ENCODE data around the gene SLC12A2.

The SLC12A2 gene

DNA sequence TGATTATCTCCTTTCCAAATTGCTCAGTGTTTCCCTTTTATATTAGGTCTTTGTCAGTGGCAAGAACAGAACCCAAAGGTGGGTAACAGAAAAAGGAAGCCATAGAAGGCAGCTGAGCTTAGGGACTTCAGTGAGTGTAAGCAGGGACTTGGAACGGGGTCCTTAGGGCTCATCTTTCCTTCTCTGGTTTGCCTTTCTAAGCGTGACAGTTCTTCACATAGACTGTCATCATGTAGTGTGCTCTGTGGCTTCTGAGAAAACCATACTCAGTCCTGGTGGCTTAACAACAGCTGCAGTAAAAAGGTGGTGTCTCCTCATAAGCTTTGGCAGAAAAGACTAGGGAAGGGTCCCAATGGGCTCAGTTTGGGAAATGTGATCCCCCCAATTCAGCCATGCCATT lies 108.8 kb downstream of the SLC12A2 start:
- no peak for DNase-seq

DNA sequence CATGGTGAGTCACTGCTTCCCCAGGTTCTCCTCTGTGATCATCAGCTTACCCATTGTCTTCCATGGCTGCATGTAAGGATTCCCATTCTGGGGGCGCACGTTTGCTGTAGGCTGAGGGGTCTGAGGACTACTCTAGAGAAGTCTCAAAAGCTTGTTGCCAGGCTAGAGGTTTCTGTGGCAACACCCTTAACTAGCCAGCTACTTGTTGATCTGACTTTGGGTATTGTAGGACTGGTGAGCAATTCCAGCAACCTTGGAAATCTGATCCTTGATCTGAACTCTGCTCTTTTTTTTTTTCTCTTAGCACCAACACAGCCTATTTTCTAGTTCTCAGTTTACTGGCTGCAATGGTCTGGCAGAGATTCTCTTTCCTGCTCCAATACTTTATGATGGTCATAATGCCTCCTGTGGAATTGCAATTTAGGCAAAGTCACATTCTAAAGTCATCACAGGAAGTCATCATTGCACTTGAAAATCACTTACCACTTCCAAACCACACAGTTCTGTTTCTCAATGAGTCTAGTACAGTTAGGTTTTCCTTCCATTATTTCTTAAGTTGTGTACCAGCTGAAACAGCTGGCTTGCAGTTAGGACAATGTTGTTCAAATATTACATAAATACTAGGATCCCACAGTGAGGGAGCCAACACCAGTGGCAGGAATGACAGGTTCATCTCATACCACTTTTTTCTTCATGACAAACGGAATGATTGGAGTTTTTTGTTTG lies 110.3 kb downstream of the SLC12A2 start:
- DNase-seq, result no peak

DNA sequence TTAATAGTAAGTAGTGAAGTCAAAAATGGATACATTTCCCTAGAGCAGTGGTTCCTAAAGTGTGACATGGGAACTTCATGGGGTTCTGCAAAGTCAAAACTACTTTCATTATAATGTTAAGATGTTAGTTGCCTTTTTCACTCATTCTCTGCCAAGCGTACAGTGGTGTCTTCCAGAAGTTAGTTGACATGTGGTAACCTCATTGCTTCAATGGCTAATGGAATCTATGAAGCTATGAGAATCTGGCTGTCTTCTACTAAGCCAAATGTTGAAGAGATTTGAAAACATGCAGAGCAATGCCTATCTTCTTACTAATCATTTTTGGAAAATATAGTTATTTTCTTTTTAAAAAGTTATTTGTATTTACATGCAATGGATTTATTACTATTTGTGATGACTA lies 111.8 kb downstream of the SLC12A2 start:
- DNase-seq, result no peak

GRCh38 chr5:128196080-128196479 lies 112.5 kb downstream of the SLC12A2 start:
- DNase-seq, result no peak

DNA sequence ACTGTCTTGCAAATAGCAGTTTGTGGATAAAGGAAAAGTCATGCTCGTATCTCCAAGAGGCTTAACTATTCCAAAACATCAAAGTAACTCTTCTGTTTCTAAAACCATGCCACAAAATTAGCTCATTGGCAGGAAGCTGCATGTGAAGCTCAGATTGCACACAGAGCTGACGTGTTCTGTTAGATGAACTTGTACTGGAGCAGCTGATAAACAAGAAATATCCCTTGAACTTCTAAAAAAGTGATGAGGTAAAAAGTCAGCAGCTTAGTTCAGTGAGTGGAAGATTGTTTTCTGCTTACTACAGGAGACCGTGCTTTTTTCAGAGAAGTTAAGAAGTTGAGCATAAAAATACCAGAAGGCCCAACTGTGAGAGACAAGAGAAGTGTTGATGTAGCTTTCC lies 113.2 kb downstream of the SLC12A2 start:
- no peak for DNase-seq

GRCh38 chr5:128197896-128198522 lies 114.4 kb downstream of the SLC12A2 start:
- no peak for DNase-seq

DNA sequence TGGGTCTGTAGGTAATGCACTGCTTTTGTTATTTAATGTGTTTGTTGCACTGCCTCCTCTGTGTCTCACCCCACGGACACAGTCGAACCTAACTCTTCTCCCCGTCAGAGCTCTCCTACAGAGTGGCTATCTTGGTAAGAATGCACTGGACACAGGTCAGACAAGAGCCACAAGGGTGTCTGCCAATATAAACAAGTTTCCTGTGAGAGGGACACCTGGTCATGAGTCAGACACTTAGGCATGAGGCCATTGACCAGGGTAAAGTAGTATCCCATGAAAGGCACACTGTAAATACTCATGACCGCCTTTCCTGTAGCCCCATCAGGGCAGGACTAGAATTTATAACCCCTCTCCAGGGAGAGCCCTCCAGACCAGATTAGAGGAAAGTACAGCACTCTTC lies 115.5 kb downstream of the SLC12A2 start:
- no peak for DNase-seq

- DNase-seq, result no peak
Measured at GRCh38 chr5:128199611-128200010, 116.0 kb downstream of the SLC12A2 start.

DNA sequence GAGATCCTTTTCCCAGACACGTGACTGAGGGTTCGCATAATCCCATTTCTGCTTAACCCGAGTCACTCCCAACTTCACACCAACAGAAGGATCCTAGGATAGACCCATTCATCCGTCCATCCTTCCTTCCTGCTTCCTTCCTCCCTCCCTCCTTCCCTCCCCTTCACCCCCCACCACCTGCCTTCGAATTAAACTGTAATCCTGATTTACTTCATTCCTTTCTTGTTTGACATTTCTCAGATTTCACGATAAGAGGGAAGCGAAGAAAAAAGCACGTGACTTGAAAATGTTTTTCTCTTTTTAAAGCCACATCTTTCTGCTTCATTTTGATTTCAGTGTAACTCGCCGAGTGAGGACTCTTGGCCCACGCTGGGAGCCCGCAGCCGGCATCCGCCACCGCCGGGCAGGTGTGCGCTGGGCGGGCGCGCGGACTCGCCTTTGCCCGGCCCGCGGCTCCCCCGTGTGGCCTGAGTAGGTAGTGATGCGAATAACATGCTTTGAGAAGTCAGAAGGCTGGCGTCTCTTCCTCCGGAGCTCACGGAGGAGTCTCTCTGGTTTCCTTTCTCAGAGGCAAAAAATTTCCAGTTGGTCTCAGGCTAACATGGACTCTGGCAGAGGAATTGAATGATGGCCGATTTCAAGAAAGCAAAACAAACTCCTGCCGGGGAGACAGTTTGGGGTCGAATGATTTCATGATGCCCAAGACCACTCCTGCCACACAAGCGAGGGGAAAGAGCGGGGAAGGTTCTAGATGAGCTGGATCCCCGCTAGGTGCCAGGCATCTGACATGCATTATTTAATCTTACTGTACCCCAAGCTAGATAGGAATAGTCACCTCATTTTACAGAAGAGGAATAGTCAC lies 117.7 kb downstream of the SLC12A2 start:
- DNase-seq, result peak; percentile 73

DNA sequence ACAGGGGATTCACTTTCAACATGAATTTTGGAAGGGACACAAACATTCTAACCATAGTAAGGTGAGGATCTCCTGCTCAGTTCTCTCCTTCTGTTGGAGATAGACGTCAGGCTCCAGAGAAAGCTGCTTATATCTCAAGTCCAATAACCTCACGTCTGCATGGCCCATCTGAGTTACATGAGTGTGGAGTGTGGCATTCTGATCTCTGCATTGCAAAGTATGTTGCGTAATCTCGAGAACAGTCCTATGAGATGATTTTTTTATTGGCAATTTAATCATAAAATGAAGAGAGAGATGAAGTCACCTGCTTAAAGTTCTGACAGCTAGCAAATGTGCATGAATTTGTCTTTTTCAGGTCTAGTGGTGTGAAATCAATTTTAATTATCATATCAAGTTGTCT lies 118.8 kb downstream of the SLC12A2 start:
- no peak for DNase-seq

DNA sequence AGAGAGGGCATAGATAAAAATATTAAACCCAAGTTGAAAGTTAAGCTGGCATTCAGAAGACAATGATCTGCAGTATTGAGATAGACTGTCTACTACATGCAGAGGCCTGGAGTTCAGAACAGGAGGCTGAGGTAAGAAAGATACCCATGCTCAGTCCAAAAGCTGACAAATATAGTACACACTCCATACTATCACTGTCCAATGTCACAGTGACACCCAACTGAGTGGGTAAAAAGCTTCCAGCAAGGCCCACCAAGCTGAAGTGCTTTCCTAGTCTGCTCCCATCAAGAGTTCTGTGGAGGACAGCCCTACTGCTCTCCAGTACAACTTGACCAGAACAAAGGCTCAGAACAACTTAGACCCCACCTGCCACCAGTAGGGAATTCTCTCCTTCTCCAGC lies 124.9 kb downstream of the SLC12A2 start:
- DNase-seq, result no peak

DNA sequence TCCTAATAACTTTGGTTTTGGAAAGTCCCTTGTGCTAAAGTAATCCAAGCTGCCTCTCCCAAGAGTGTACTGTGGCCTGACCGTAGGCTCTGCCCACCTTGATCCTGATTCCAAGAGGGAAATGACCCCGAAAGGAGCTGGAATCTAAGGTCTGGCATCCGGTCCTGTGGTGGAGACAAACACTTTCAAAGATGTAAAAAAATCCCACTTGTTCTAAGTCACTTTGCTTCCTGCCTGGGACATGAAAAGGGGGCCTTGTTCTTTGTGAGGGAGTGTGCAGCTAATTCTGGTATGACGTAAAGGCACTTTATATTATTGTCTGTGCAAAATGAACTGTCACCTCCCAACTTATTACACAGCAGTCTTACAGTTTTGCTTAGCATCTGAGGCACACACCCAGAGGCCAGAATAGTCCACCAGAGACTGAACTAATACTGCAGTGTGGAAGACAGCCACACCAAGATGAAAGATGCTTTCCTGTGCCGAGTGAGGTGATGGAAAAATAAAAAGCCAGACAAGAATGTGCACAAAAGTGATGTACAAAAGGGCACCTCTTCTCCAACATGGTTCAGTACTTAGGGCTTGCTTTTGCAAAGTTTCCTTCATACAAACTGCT lies 128.7 kb downstream of the SLC12A2 start:
- no peak for DNase-seq

- no peak for DNase-seq
Measured at GRCh38 chr5:128213340-128213739, 129.8 kb downstream of the SLC12A2 start.

- DNase-seq, result no peak
Measured at GRCh38 chr5:128213833-128214232, 130.3 kb downstream of the SLC12A2 start.

DNA sequence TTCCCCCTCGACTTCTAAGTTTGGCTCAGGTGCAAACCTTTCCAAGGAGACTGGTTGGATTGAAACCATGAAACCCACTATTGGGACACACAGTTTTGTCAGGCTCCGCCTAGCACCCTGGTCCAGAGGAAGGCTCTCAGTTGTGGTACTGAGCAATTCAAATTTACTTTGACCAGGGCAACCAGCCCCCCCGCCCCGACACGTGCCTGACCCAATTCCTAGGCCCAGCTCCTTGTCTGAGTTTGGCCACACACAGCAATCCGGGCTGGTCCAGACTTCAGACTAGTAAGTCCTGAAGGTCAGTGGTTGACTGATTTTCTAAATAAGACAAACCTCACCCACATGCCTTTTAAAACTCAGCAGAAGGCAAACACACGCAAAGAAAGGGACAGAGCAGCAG lies 132.7 kb downstream of the SLC12A2 start:
- DNase-seq, result no peak

GRCh38 chr5:128216860-128217531 lies 133.4 kb downstream of the SLC12A2 start:
- no peak for DNase-seq

DNA sequence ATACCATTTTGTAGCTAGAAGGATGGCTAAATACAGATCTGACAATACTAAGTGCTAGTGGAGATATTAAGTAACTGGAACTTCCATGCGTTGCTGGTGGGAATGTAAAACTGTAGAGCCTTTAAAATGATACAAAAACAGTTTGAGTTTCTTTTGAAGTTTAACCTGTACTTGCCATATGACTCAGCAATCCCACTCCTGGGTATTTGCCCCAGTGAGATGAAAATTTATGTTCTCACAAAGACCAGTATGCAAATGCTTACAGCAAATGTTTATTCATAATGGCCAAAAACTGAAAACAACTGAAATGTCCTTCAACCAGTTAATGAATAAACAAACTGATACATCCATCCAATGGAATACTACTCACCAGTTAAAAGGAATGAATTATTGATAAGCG lies 137.3 kb downstream of the SLC12A2 start:
- DNase-seq, result no peak

- DNase-seq, result no peak
Measured at GRCh38 chr5:128224336-128224735, 140.8 kb downstream of the SLC12A2 start.

GRCh38 chr5:128225245-128226030 lies 141.9 kb downstream of the SLC12A2 start:
- DNase-seq, result no peak

DNA sequence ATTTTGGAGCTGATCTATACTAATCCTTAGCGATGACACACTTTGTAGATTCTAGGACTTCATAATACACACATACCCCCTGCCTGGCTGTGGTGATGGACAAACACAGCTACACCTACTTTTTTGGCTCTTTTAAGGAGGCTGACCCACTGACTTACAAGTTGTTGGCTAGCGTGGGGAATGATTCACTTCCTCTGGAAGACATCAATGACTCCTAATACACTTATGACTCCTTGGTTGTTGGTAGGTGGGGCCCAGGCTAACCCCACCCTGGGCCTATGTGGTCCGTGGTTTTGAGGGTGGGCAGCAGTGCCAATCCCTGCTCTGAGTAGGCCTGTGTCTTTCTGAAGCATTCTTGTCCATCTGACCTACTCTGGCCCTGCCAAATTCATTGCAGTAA lies 144.4 kb downstream of the SLC12A2 start:
- DNase-seq, result no peak

DNA sequence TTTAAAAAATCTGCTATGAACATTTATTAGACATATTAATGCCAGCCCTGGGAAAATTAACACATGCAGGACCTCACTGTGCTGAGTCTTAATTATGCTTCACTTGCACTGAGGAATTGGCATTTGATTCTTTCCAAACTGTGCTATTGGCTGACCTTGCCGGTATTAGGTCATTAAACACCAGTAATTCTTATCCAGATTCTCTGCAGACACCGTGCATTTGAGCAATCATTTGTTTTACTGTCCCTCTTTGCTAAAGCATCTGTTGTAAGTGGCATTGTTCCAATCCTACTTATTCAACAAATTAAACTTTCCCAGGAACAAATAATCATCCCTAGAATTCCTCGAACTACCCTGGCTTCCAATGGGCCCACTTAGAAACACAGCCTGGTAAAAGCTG lies 145.0 kb downstream of the SLC12A2 start:
- no peak for DNase-seq

Measured in CD4-positive, alpha-beta T cell treated with Interleukin-15 for 1 hour (primary cell).